ENCODE data around the gene CAMK1G. TPM values are rescaled to one million over a fixed set of nuclear protein-coding genes. Genes with fewer than 3 reads are reported as not detected.

CAMK1G gene
- total and polyA plus RNA-seq, 2 donors, result 0.11 to 0.95 TPM

DNA sequence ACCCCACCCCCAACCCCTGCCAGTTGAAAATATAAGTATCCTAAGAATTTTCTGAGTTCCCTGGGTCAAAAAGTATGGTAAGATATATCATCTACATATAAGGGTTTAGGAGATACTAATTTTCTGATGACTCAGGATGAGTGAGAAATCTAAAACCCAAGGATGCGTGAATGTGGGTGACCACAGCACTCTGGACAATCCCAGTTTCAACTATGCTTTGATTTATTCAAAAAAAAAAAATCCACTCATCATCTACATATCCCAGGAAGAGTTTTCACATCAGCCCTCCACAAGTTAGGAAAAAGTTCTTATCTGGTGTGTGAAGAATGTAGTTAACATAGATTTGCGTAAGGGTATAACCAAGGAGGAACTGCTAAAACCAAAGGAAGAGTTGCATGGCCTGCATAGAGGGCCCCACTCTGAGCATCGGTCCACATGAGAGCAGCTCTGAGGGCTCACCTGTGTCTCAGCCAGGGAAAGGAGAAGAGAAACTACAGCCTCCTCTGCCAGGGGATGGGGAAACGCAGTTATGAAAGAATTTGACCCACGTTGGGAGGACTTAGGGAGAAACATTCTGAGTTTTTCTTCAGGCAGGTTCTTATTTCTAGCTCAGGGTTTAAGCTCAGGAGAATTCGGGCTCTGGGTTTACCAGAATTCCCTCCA is 50.0 kb downstream of the CAMK1G start:
- 86% methylated on average over 6 of the region's 6 CpGs for WGBS
- no peaks in the 10 kb centered on the region for H3K36me3 ChIP-seq (ENCODE audit: insufficient read depth)
- no peaks in the 10 kb centered on the region for H3K4me1 ChIP-seq (ENCODE audit: insufficient read depth)
- no peak overlapping the region for H3K4me3 ChIP-seq (ENCODE audit: low read depth, low read length)
- DNase-seq (ENCODE audit: extremely low spot score), result no peak
- H3K27ac ChIP-seq (ENCODE audit: low read depth), result no peak overlapping the region

DNA sequence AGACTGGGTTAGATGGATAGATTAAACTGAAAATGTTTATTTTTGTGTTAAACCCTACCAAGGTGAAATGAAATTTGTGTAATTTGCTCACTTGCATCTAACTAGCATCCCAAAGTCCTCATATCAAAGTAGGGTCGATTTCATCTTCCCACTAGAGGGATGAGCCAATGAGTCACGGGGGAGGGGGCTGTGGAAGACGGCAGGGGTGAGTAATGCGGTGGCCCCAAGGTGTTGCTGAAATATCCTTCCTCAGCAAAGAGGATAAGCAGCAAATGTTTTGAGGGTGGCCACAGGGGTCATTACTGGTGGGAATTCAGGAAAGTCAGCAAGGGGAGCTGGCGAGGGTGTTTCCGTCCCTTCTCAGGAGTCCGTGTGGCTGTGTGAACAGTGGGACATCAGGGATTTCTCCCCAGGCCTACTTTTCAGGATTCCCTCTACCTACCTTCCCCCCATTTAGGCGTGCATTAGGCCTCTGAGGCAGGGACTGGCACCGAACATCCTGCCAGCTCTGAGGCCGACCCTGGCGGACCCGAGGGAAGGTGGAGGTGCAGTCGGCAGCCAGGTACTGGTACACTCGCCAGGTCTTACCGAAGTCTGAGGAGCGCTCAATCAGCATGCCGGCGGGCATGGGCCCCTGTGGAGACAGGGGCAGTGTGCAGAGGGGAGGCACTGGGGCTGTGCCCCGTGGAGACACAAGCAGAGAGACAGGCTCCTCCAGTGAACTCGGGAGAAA is 50.7 kb downstream of the CAMK1G start:
- DNase-seq (ENCODE audit: extremely low spot score), result no peak
- H3K27ac ChIP-seq (ENCODE audit: low read depth), result no peak overlapping the region
- 91% methylated on average over 20 of the region's 20 CpGs for WGBS

GRCh38 chr1:209635850-209636249 is 52.3 kb downstream of the CAMK1G start:
- H3K27ac ChIP-seq (ENCODE audit: low read depth), result no peak overlapping the region
- no peak overlapping the region for H3K4me3 ChIP-seq (ENCODE audit: low read depth, low read length)
- WGBS, result 92% methylated on average over 5 of the region's 5 CpGs
- no peaks in the 10 kb centered on the region for H3K36me3 ChIP-seq (ENCODE audit: insufficient read depth)
- no peaks in the 10 kb centered on the region for H3K4me1 ChIP-seq (ENCODE audit: insufficient read depth)
- DNase-seq (ENCODE audit: extremely low spot score), result no peak

More for the DNA sequence above, 50.7 kb downstream of the CAMK1G start:
- H3K4me1 ChIP-seq (ENCODE audit: insufficient read depth), result no peaks in the 10 kb centered on the region
- H3K4me3 ChIP-seq (ENCODE audit: low read depth, low read length), result no peak overlapping the region
- H3K36me3 ChIP-seq (ENCODE audit: insufficient read depth), result no peaks in the 10 kb centered on the region

GRCh38 chr1:209641832-209642172 is 58.3 kb downstream of the CAMK1G start:
- peaks cover 1% of the 10 kb centered on the region for H3K4me1 ChIP-seq (ENCODE audit: insufficient read depth)
- H3K36me3 ChIP-seq (ENCODE audit: insufficient read depth), result no peaks in the 10 kb centered on the region
- 23% methylated on average over 5 of the region's 5 CpGs for WGBS
- no peak for DNase-seq (ENCODE audit: extremely low spot score)
- H3K27ac ChIP-seq (ENCODE audit: low read depth), result peak overlapping the region; percentile 2
- no peak overlapping the region for H3K4me3 ChIP-seq (ENCODE audit: low read depth, low read length)

GRCh38 chr1:209642816-209643215 is 59.3 kb downstream of the CAMK1G start:
- no peaks in the 10 kb centered on the region for H3K36me3 ChIP-seq (ENCODE audit: insufficient read depth)
- 25% methylated on average over 3 of the region's 3 CpGs for WGBS
- H3K4me3 ChIP-seq (ENCODE audit: low read depth, low read length), result no peak overlapping the region
- H3K4me1 ChIP-seq (ENCODE audit: insufficient read depth), result peaks cover 1% of the 10 kb centered on the region
- no peak overlapping the region for H3K27ac ChIP-seq (ENCODE audit: low read depth)
- no peak for DNase-seq (ENCODE audit: extremely low spot score)

GRCh38 chr1:209643285-209644020 is 59.9 kb downstream of the CAMK1G start:
- peaks cover 1% of the 10 kb centered on the region for H3K4me1 ChIP-seq (ENCODE audit: insufficient read depth)
- H3K27ac ChIP-seq (ENCODE audit: low read depth), result peak overlapping the region; percentile 44
- no peaks in the 10 kb centered on the region for H3K36me3 ChIP-seq (ENCODE audit: insufficient read depth)
- no peak overlapping the region for H3K4me3 ChIP-seq (ENCODE audit: low read depth, low read length)
- no peak for DNase-seq (ENCODE audit: extremely low spot score)
- 3% methylated on average over 2 of the region's 2 CpGs for WGBS

DNA sequence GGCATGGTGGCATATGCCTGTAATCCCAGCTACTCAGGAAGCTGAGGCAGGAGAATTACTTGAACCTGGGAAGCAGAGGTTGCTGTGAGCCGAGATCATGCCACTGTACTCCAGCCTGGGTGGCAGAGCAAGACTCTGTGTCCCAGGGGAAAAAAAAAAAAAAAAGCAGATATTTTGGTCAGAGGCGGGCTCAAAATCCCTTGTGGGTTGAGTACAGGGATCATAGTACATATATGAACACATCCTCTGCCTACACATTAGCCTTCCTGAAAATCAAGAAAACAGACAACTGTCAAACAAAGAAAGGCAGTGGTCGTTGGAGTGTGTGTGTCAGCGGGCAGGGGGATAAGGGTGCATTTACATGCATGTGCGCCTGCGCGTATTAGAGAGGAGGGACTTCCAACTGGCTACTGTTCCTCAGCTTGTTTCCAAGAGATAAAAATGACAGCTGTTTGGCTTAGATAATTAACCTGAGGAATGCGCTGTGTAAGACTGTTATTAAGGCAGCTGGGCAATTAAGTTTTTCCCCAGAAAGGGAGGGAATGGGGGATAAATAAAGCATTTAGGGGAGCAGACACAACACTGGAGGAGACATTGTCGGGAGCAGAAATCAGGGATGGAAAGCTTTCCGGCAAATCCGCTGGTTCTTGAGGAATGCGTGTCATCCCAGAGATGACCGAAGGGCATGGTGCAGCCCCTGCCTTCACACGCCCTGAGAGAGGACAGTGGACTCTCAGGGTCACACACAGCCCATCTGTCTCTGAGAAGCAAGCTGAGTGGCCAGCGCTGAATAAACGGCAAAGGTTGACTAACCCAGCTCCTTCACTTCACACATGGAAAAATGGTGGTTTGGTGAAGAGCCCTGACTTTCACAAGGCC is 62.3 kb downstream of the CAMK1G start:
- Histone ChIP-seq H3K4me1 (ENCODE audit: insufficient read depth) (peaks cover 1% of the 10 kb centered on the region), H3K27ac (ENCODE audit: low read depth) (no peak overlapping the region), H3K4me3 (ENCODE audit: low read depth, low read length) (no peak overlapping the region), H3K36me3 (ENCODE audit: insufficient read depth) (no peaks in the 10 kb centered on the region)
- no peak for DNase-seq (ENCODE audit: extremely low spot score)
- WGBS, result 84% methylated on average over 16 of the region's 16 CpGs

DNA sequence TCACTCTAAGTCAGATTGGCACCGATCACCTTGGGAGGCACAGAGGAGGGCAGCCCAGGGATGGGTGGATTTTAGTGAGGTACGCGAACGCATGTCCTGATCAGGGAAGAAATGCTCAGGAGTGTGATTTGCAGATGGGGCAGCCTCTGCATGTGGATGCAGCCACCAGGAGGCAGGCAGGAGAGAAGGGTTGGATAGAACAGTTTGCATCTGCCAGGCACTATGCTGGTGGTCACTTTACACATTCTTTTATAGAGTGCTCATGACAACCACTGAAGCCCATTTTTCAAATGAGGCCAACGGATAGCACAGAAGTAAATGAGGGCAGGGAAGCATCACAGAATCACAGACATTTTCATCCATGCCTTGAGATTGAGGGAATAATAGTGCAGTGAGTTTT is 63.0 kb downstream of the CAMK1G start:
- H3K27ac ChIP-seq (ENCODE audit: low read depth), result no peak overlapping the region
- no peak overlapping the region for H3K4me3 ChIP-seq (ENCODE audit: low read depth, low read length)
- DNase-seq (ENCODE audit: extremely low spot score), result no peak
- WGBS, result 94% methylated on average over 5 of the region's 5 CpGs
- no peaks in the 10 kb centered on the region for H3K36me3 ChIP-seq (ENCODE audit: insufficient read depth)
- peaks cover 1% of the 10 kb centered on the region for H3K4me1 ChIP-seq (ENCODE audit: insufficient read depth)

- Histone ChIP-seq H3K4me3 (ENCODE audit: low read depth, low read length) (no peak overlapping the region), H3K36me3 (ENCODE audit: insufficient read depth) (no peaks in the 10 kb centered on the region), H3K27ac (ENCODE audit: low read depth) (no peak overlapping the region), H3K4me1 (ENCODE audit: insufficient read depth) (peaks cover 1% of the 10 kb centered on the region)
- 77% methylated on average over 4 of the region's 4 CpGs for WGBS
- no peak for DNase-seq (ENCODE audit: extremely low spot score)
Measured at GRCh38 chr1:209647156-209647555, 63.6 kb downstream of the CAMK1G start.

DNA sequence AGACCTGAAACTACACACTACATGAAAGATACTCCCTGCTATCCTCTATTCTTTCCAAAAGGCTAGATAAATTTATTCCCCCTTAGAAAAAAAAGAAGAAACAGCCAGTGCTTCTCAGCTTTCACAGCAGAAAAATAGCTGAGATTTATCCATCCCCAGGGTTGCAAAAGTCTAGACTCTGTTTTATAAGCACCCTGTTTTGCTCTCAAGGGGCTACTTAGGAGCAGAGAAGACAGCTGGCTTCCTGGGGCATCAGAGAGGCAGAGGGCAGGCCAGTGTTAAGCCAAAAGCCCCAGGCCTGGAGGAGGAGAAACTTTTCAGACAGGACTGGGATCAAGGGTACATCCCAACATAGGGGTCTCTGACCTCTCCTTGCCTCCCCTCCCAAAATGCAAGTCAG is 64.8 kb downstream of the CAMK1G start:
- Histone ChIP-seq H3K36me3 (ENCODE audit: insufficient read depth) (no peaks in the 10 kb centered on the region), H3K4me3 (ENCODE audit: low read depth, low read length) (no peak overlapping the region), H3K27ac (ENCODE audit: low read depth) (no peak overlapping the region), H3K4me1 (ENCODE audit: insufficient read depth) (peaks cover 1% of the 10 kb centered on the region)
- DNase-seq (ENCODE audit: extremely low spot score), result no peak

DNA sequence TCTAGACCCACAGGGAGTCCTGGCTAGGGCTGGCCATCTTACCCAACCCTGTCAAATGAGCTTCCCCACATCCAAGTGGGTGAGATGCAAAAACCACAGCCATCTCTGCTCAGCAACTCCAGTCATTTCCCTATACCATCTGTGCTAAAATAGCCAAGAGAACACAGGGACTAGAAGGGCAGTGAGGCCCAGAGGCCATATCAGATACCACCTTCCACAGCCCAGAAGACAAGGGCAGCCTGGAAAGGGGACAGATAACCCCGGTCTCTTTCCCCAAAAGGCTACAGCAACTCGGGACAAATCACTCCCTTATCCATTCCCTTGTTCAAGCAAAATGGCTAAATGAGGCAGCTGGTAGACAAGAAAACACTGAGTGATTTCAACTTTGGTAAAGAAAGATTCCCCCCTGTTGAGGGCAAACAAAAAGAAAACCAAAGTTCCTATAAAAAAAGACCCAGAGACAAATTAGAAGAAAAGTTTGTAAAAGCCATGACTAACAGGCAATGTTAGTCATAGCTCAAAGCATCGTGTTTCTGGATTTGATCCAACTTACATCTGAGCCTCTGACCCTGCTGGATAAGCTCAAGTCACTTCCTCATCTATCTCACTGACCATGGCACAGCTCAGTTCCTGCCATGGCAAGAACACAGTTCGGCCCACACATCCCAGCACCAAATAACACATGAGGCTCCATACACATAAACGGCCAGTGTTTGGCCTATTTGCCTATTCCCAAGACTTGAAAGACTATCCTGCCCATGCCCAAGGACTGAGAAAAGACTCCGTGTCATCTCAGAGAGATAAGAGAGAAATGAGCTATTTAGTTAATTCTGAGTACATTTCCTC is 65.6 kb downstream of the CAMK1G start:
- Histone ChIP-seq H3K27ac (ENCODE audit: low read depth) (peak overlapping the region; percentile 47), H3K4me3 (ENCODE audit: low read depth, low read length) (no peak overlapping the region), H3K4me1 (ENCODE audit: insufficient read depth) (no peaks in the 10 kb centered on the region), H3K36me3 (ENCODE audit: insufficient read depth) (no peaks in the 10 kb centered on the region)
- 57% methylated on average over 6 of the region's 6 CpGs for WGBS
- DNase-seq (ENCODE audit: extremely low spot score), result no peak

GRCh38 chr1:209650454-209650853 is 66.9 kb downstream of the CAMK1G start:
- WGBS, result 85% methylated on average over 1 of the region's 1 CpG
- H3K36me3 ChIP-seq (ENCODE audit: insufficient read depth), result no peaks in the 10 kb centered on the region

More at GRCh38 chr1:209650454-209650853, 66.9 kb downstream of the CAMK1G start:
- DNase-seq (ENCODE audit: extremely low spot score), result no peak
- no peaks in the 10 kb centered on the region for H3K4me1 ChIP-seq (ENCODE audit: insufficient read depth)
- H3K27ac ChIP-seq (ENCODE audit: low read depth), result no peak overlapping the region
- H3K4me3 ChIP-seq (ENCODE audit: low read depth, low read length), result no peak overlapping the region

Measured in urinary bladder (tissue), 4 donors.